K562 (cell line): ENCODE results near the gene ACVR2B. TPM values are rescaled to one million over a fixed set of nuclear protein-coding genes. Genes with fewer than 3 reads are reported as not detected.

Experiments used
- ARNT ChIP-seq, 2 experiments: fragments of 450-650 bp; IDR thresholded peaks; 2 replicates each; pipeline ENCODE4 v1.6.1; 2016; ENCODE audit warnings: mild to moderate bottlenecking in 1 of 2
- ATF6 ChIP-seq: sonication (generic); formaldehyde crosslinking; IDR thresholded peaks from 2 replicates; pipeline ENCODE4 v1.4.0; 2020; ENCODE audit warnings: mild to moderate bottlenecking, missing genetic modification reagents
- CREM ChIP-seq: IDR thresholded peaks from 2 replicates; pipeline ENCODE4 v1.6.1; 2014; ENCODE audit warnings: antibody characterized with exemption, low read depth
- ERF ChIP-seq: fragments of 450-650 bp; formaldehyde crosslinking; IDR thresholded peaks from 2 replicates; pipeline ENCODE4 v1.4.0; 2020; ENCODE audit warnings: mild to moderate bottlenecking, mixed read lengths
- FIP1L1 ChIP-seq: fragments of 200-400 bp; formaldehyde crosslinking; IDR thresholded peaks from 2 replicates; pipeline ENCODE4 v1.6.1; 2018; ENCODE audit warnings: mild to moderate bottlenecking, low read depth, low read length; ENCODE audit not compliant: poor library complexity, severe bottlenecking
- HDAC2 ChIP-seq: fragments of 450-650 bp; IDR thresholded peaks from 2 replicates; pipeline ENCODE4 v1.6.1; 2016; ENCODE audit warnings: mild to moderate bottlenecking
- HDAC6 ChIP-seq: IDR thresholded peaks from 2 replicates; pipeline ENCODE4 v1.6.1; 2012; ENCODE audit warnings: low read depth, mild to moderate bottlenecking, control low read depth, inconsistent platforms, low read length, moderate library complexity
- HLTF ChIP-seq: fragments of 450-650 bp; IDR thresholded peaks from 2 replicates; pipeline ENCODE4 v1.6.1; 2016
- ID3 ChIP-seq, 2 experiments: fragments of 250-450 bp in 1 of 2; fragments of 450-650 bp in 1 of 2; sonication (Bioruptor Pico) in 1 of 2; IDR thresholded peaks; 2 replicates each; pipeline versions ENCODE4 v1.6.1 to v1.8.0; 2016 to 2021; ENCODE audit warnings: mild to moderate bottlenecking in 2 of 2, moderate library complexity in 2 of 2, missing compliant biosample characterization in 1 of 2, missing genetic modification characterization in 1 of 2
- MYC ChIP-seq, 2 experiments: fragments of 250-450 bp in 1 of 2; sonication (Bioruptor Pico) in 1 of 2; IDR thresholded peaks; 2 replicates each; pipeline versions ENCODE4 v1.5.1 to v1.6.1; 2012 to 2021; ENCODE audit warnings: low read depth in 2 of 2, borderline replicate concordance in 1 of 2, improper control_type of control experiment in 1 of 2, low read length in 1 of 2, mild to moderate bottlenecking in 1 of 2, moderate library complexity in 1 of 2
- NR2C2 ChIP-seq, 2 experiments: fragments of 200-800 bp in 1 of 2; sonication (Bioruptor generic) in 1 of 2; sonication (generic) in 1 of 2; formaldehyde crosslinking in 1 of 2; IDR thresholded peaks; 2 replicates each; pipeline versions ENCODE4 v1.6.1 to v1.8.0; 2016 to 2022; ENCODE audit warnings: mild to moderate bottlenecking in 1 of 2, missing compliant biosample characterization in 1 of 2, missing genetic modification characterization in 1 of 2, missing genetic modification reagents in 1 of 2
- NR4A1 ChIP-seq, 2 experiments: fragments of 250-450 bp in 1 of 2; fragments of 450-650 bp in 1 of 2; sonication (Bioruptor Pico) in 1 of 2; IDR thresholded peaks; 2 replicates each; pipeline versions ENCODE4 v1.4.0 to v1.6.1; 2016 to 2020; ENCODE audit warnings: mild to moderate bottlenecking in 2 of 2, missing compliant biosample characterization in 1 of 2, missing genetic modification characterization in 1 of 2, moderate library complexity in 1 of 2
- PHF20 ChIP-seq: fragments of 450-650 bp; IDR thresholded peaks from 2 replicates; pipeline ENCODE4 v1.6.1; 2018; ENCODE audit not compliant: partially characterized antibody
- SIN3B ChIP-seq: fragments of 450-650 bp; IDR thresholded peaks from 2 replicates; pipeline ENCODE4 v1.6.1; 2017; ENCODE audit warnings: low read depth, mild to moderate bottlenecking, moderate library complexity
- TBP ChIP-seq: optimal IDR thresholded peaks from 2 replicates; pipeline ENCODE3; 2011; ENCODE audit warnings: low read depth, low read length, improper control_type of control experiment
- ZNF512 ChIP-seq: IDR thresholded peaks from 2 replicates; pipeline ENCODE4 v1.6.1; 2016; ENCODE audit warnings: missing genetic modification characterization, missing compliant biosample characterization
- ZNF639 ChIP-seq, 2 experiments: fragments of 200-800 bp in 1 of 2; sonication (Bioruptor generic) in 1 of 2; sonication (generic) in 1 of 2; formaldehyde crosslinking in 1 of 2; IDR thresholded peaks in 1 of 2; conservative IDR thresholded peaks in 1 of 2; 2 replicates each; pipeline versions ENCODE4 v1.5.0 to v1.6.1; 2016 to 2020; ENCODE audit warnings: missing compliant biosample characterization in 1 of 2, missing genetic modification characterization in 1 of 2, missing genetic modification reagents in 1 of 2
- polyA plus RNA-seq, 8 experiments: library from polyadenylated mRNA; depleted of rRNA in 4 of 8; stranded (reverse) in 5 of 8; unstranded in 3 of 8; fragments of >200 nt; fragmentation: Nextera tagmentation in 2 of 8; fragmentation: Illumina TruSeq in 1 of 8; extraction: Ambion mirVana in 2 of 8; extraction: Trizol in 1 of 8; gene quantifications; 2 replicates each; pipeline versions ENCODE4 v1.2.1 to v1.2.3, GENCODE V29; 2011 to 2014; ENCODE audit warnings: inconsistent platforms in 1 of 8, missing spikeins in 1 of 8
- total RNA-seq, 7 experiments: library from RNA; depleted of rRNA in 6 of 7; stranded (reverse); fragments of >200 nt in 6 of 7; fragmentation: Illumina TruSeq in 2 of 7; extraction: Trizol in 2 of 7; gene quantifications; 2 replicates each; pipeline versions ENCODE4 v1.2.1 to v1.2.3, GENCODE V29; 2011 to 2021; ENCODE audit warnings: low replicate concordance in 1 of 7

Gene ACVR2B
- total and polyA plus RNA-seq, 9 of the 15 experiments (the other 6 are each of a cell fraction or from before 2014, with no cell fraction given): 1.8 to 23.7 (median 7.1) TPM

- peak in 1 of 2 experiments; percentile 67; a peak in 1 of 4 replicates for TF ChIP-seq ZNF639 (CRISPR knock-in tag; conservative IDR thresholded peaks at IDR 0.05 in 1 of 2, IDR thresholded peaks at IDR 0.05 in 1 of 2)
- TF ChIP-seq ARNT (IDR thresholded peaks at IDR 0.05): no peak
- 0 out of 2 replicates have a peak, but pooled peaks have one; percentile 10 for TF ChIP-seq HLTF
- peak; percentile 62 for TF ChIP-seq PHF20
- peak; percentile 30; the same call in 1 of the 2 replicates for TF ChIP-seq CREM
- peak; percentile 56; the same call in 1 of the 2 replicates for TF ChIP-seq HDAC6
- TF ChIP-seq SIN3B: peak; percentile 42; the same call in 1 of the 2 replicates
- peak; percentile 45 for TF ChIP-seq TBP
- no peak for TF ChIP-seq ZNF512
- no peak for TF ChIP-seq NR4A1 (CRISPR knock-in tag; IDR thresholded peaks at IDR 0.05)
- peak; percentile 53; the same call in 1 of the 2 replicates for TF ChIP-seq NR4A1 (tag; IDR thresholded peaks at IDR 0.05)
- TF ChIP-seq ID3 (CRISPR knock-in tag; IDR thresholded peaks at IDR 0.05): no peak
- 0 out of 2 replicates have a peak, but pooled peaks have one; percentile 55 for TF ChIP-seq ID3 (tag; IDR thresholded peaks at IDR 0.05)
- TF ChIP-seq HDAC2: peak; percentile 18; the same call in 1 of the 2 replicates
- no peak for TF ChIP-seq NR2C2 (CRISPR knock-in tag; IDR thresholded peaks at IDR 0.05)
- peak; percentile 45; the same call in 1 of the 2 replicates for TF ChIP-seq NR2C2 (tag; IDR thresholded peaks at IDR 0.05)
- 0 out of 2 replicates have a peak, but pooled peaks have one; percentile 9 for TF ChIP-seq ATF6
- peak; percentile 74 for TF ChIP-seq ERF
- peak; percentile 65; the same call in 1 of the 2 replicates for TF ChIP-seq MYC (IDR thresholded peaks at IDR 0.05; ENCODE audit: low read depth, low read length)
- TF ChIP-seq MYC (CRISPR knock-in tag; IDR thresholded peaks at IDR 0.05; ENCODE audit: borderline replicate concordance, low read depth): no peak
- TF ChIP-seq FIP1L1: peak; percentile 58
Measured at GRCh38 chr3:38454178-38454883, 641 bp downstream of the ACVR2B start (continued).
